H1 (cell line): ENCODE measurements around the gene LMAN2. TPM values are rescaled to one million over a fixed set of nuclear protein-coding genes. Genes with fewer than 3 reads are reported as not detected.

ENCODE experiments used
- CTCF ChIA-PET: fragments of 300-600 bp; sonication (Branson Sonifier 250); formaldehyde crosslinking; loops from one replicate; lab custom pipeline; 2021; ENCODE audit not compliant: partially characterized antibody; lab: Charles Lee
- POLR2A ChIA-PET: fragments of 300-600 bp; sonication (Branson Sonifier 250); formaldehyde crosslinking; loops from one replicate; lab custom pipeline; 2021; ENCODE audit warnings: inconsistent platforms; ENCODE audit not compliant: partially characterized antibody; lab: Charles Lee
- DNase-seq, 2 experiments: peaks; one replicate each; pipeline versions ENCODE4 v3.0.0 to v3.0.0-alpha.2; 2010 to 2022; ENCODE audit warnings: low spot score in 2 of 2, low read depth in 1 of 2, mixed read lengths in 1 of 2
- FAIRE-seq: peaks from 2 replicates; lab custom pipeline; 2011; peaks lifted over from hg19 to GRCh38; lab: Jason Lieb, UNC
- H2AFZ ChIP-seq: 2 replicates; pipeline ENCODE4 v1.8.1; 2012; ENCODE audit warnings: low read length, inconsistent platforms
- H2AK5ac ChIP-seq: 2 replicates; pipeline ENCODE4 v1.6.1; 2013; ENCODE audit warnings: low read depth, low read length
- H2BK120ac ChIP-seq: replicated peaks from 2 replicates; pipeline ENCODE3; 2013; ENCODE audit warnings: low read depth, low read length, inconsistent platforms
- H2BK12ac ChIP-seq: 2 replicates; pipeline ENCODE4 v1.6.1; 2013; ENCODE audit warnings: low read depth, low read length
- H2BK15ac ChIP-seq: 2 replicates; pipeline ENCODE4 v1.6.1; 2013; ENCODE audit warnings: low read length
- H2BK20ac ChIP-seq: 2 replicates; pipeline ENCODE4 v1.6.1; 2013; ENCODE audit warnings: low read length
- H2BK5ac ChIP-seq: 2 replicates; pipeline ENCODE4 v1.6.1; 2013; ENCODE audit warnings: low read depth, low read length
- H3K14ac ChIP-seq: 2 replicates; pipeline ENCODE4 v1.6.1; 2013; ENCODE audit warnings: inconsistent platforms; ENCODE audit not compliant: insufficient read length
- H3K18ac ChIP-seq: 2 replicates; pipeline ENCODE4 v1.6.1; 2013; ENCODE audit warnings: low read length; ENCODE audit errors: extremely low read depth
- H3K23ac ChIP-seq: 2 replicates; pipeline ENCODE4 v1.6.1; 2013; ENCODE audit warnings: inconsistent platforms; ENCODE audit not compliant: insufficient read length
- H3K23me2 ChIP-seq: 2 replicates; pipeline ENCODE4 v1.6.1; 2013; ENCODE audit warnings: low read depth, low read length
- H3K27ac ChIP-seq: 2 replicates; pipeline ENCODE4 v1.6.1; 2011; ENCODE audit warnings: low read depth, low read length, inconsistent platforms
- H3K27me3 ChIP-seq, 4 experiments: replicated peaks in 1 of 4; 1 replicate in 1 of 4; 2 replicates in 3 of 4; pipeline versions ENCODE4 v1.6.1 to v1.8.1; 2011 to 2013; ENCODE audit warnings: low read length in 3 of 4, mild to moderate bottlenecking in 3 of 4, inconsistent platforms in 2 of 4, mixed read lengths in 2 of 4, moderate library complexity in 1 of 4; ENCODE audit not compliant: control insufficient read depth in 3 of 4, insufficient read depth in 3 of 4; ENCODE audit errors: extremely low read depth in 1 of 4
- H3K36me3 ChIP-seq, 4 experiments: 2 replicates each; pipeline versions ENCODE4 v1.6.1 to v1.8.1; 2011 to 2013; ENCODE audit warnings: mild to moderate bottlenecking in 4 of 4, low read length in 3 of 4, moderate library complexity in 2 of 4, control low read depth in 1 of 4, inconsistent platforms in 1 of 4; ENCODE audit not compliant: insufficient read depth in 4 of 4, control insufficient read depth in 2 of 4
- H3K4ac ChIP-seq: replicated peaks from 2 replicates; pipeline ENCODE3; 2013; ENCODE audit warnings: low read length, low read depth, mixed read lengths, inconsistent platforms; ENCODE audit not compliant: insufficient read length
- H3K4me1 ChIP-seq, 4 experiments: replicated peaks in 1 of 4; 1 replicate in 1 of 4; 2 replicates in 3 of 4; pipeline versions ENCODE4 v1.6.1 to v1.8.1; 2011 to 2013; ENCODE audit warnings: low read length in 3 of 4, inconsistent platforms in 2 of 4, mixed read lengths in 1 of 4; ENCODE audit not compliant: insufficient read depth in 4 of 4, control insufficient read depth in 3 of 4
- H3K4me2 ChIP-seq, 2 experiments: 2 replicates each; pipeline versions ENCODE4 v1.6.1 to v1.8.1; 2011 to 2013; ENCODE audit warnings: low read depth in 2 of 2, low read length in 2 of 2, control low read depth in 1 of 2, inconsistent platforms in 1 of 2, mild to moderate bottlenecking in 1 of 2; ENCODE audit not compliant: insufficient read depth in 1 of 2
- H3K4me3 ChIP-seq, 4 experiments: fragments of 200-600, 300-600 bp in 1 of 4; sonication (generic), shearing (Covaris generic), sonication (Bioruptor Twin) in 1 of 4; 2 replicates each; pipeline versions ENCODE4 v1.5.1 to v1.8.1; 2011 to 2016; ENCODE audit warnings: low read length in 4 of 4, low read depth in 3 of 4, control low read depth in 2 of 4, inconsistent platforms in 2 of 4, mild to moderate bottlenecking in 2 of 4, mixed read lengths in 1 of 4, moderate library complexity in 1 of 4; ENCODE audit not compliant: insufficient read depth in 2 of 4; ENCODE audit errors: extremely low read depth in 1 of 4
- H3K56ac ChIP-seq: replicated peaks from 2 replicates; pipeline ENCODE3; 2013; ENCODE audit warnings: low read depth, mild to moderate bottlenecking, mixed read lengths, low read length, inconsistent platforms; ENCODE audit not compliant: insufficient read length
- H3K79me1 ChIP-seq: 2 replicates; pipeline ENCODE4 v1.6.1; 2013; ENCODE audit warnings: low read depth, low read length, control low read depth
- H3K79me2 ChIP-seq, 2 experiments: 2 replicates each; pipeline versions ENCODE4 v1.6.1 to v1.8.1; 2012 to 2013; ENCODE audit warnings: low read length in 2 of 2, mild to moderate bottlenecking in 2 of 2, inconsistent platforms in 1 of 2; ENCODE audit not compliant: insufficient read depth in 2 of 2, control insufficient read depth in 1 of 2
- H3K9ac ChIP-seq, 4 experiments: replicated peaks in 1 of 4; 1 replicate in 1 of 4; 2 replicates in 3 of 4; pipeline versions ENCODE4 v1.6.1 to v1.8.1; 2011 to 2013; ENCODE audit warnings: low read depth in 3 of 4, low read length in 3 of 4, control low read depth in 2 of 4, mild to moderate bottlenecking in 2 of 4, moderate library complexity in 2 of 4, inconsistent platforms in 1 of 4; ENCODE audit errors: extremely low read depth in 1 of 4
- H3K9me3 ChIP-seq, 2 experiments: 2 replicates each; pipeline versions ENCODE4 v1.6.1 to v1.8.1; 2012 to 2013; ENCODE audit warnings: mild to moderate bottlenecking in 2 of 2, moderate library complexity in 2 of 2, control low read depth in 1 of 2, inconsistent platforms in 1 of 2, low read depth in 1 of 2, low read length in 1 of 2, mixed read lengths in 1 of 2; ENCODE audit not compliant: insufficient read depth in 2 of 2
- H4K20me1 ChIP-seq, 2 experiments: replicated peaks in 1 of 2; 2 replicates each; pipeline versions ENCODE3 to v1.8.1; 2011 to 2013; ENCODE audit warnings: inconsistent platforms in 2 of 2, low read length in 2 of 2, mild to moderate bottlenecking in 1 of 2; ENCODE audit not compliant: insufficient read depth in 2 of 2, control insufficient read depth in 1 of 2
- H4K5ac ChIP-seq: 2 replicates; pipeline ENCODE4 v1.6.1; 2013; ENCODE audit warnings: low read length, low read depth, mixed read lengths, inconsistent platforms; ENCODE audit not compliant: insufficient read length
- H4K8ac ChIP-seq: 2 replicates; pipeline ENCODE4 v1.8.0; 2013; ENCODE audit warnings: mild to moderate bottlenecking, moderate library complexity, low read length, inconsistent platforms; ENCODE audit not compliant: insufficient read depth; ENCODE audit errors: extremely low read depth
- H4K91ac ChIP-seq: replicated peaks from 2 replicates; pipeline ENCODE3; 2013; ENCODE audit warnings: low read length, mixed read lengths, inconsistent platforms; ENCODE audit not compliant: insufficient read length
- BCL11A ChIP-seq, 2 experiments: IDR thresholded peaks; one replicate each; pipeline ENCODE4 v1.6.1; 2011; ENCODE audit warnings: low read depth in 2 of 2, low read length in 2 of 2, mild to moderate bottlenecking in 2 of 2
- CREB1 ChIP-seq: IDR thresholded peaks from 2 replicates; pipeline ENCODE4 v1.6.1; 2012; ENCODE audit warnings: inconsistent platforms
- EGR1 ChIP-seq: IDR thresholded peaks from 2 replicates; pipeline ENCODE4 v1.6.1; 2011; ENCODE audit warnings: low read depth, low read length, borderline replicate concordance
- EP300 ChIP-seq, 2 experiments: IDR thresholded peaks; 1 replicate in 1 of 2; 2 replicates in 1 of 2; pipeline ENCODE4 v1.6.1; 2011 to 2012; ENCODE audit warnings: low read depth in 2 of 2, low read length in 2 of 2, mild to moderate bottlenecking in 2 of 2, borderline replicate concordance in 1 of 2, inconsistent platforms in 1 of 2, moderate library complexity in 1 of 2
- GABPA ChIP-seq: IDR thresholded peaks from 2 replicates; pipeline ENCODE4 v1.6.1; 2011; ENCODE audit warnings: mild to moderate bottlenecking, low read length, moderate library complexity, borderline replicate concordance; ENCODE audit not compliant: insufficient read depth
- HDAC6 ChIP-seq: IDR thresholded peaks from one replicate; pipeline ENCODE4 v1.7.1; 2012; ENCODE audit warnings: low read depth, mild to moderate bottlenecking, inconsistent platforms, low read length, moderate library complexity
- KDM1A ChIP-seq: fragments of 200-600, 300-600 bp; sonication (generic); IDR thresholded peaks from 2 replicates; pipeline ENCODE4 v1.7.1; 2016; ENCODE audit warnings: mild to moderate bottlenecking, low read length, borderline replicate concordance
- PHF8 ChIP-seq: fragments of 200-600 bp; sonication (generic); conservative IDR thresholded peaks from 2 replicates; pipeline ENCODE4 v1.7.1; 2012; ENCODE audit warnings: low read depth, mild to moderate bottlenecking, inconsistent platforms, low read length, moderate library complexity
- RFX5 ChIP-seq: IDR thresholded peaks from 2 replicates; pipeline ENCODE4 v1.6.1; 2011; ENCODE audit warnings: low read depth, low read length, improper control_type of control experiment, borderline replicate concordance
- SIX5 ChIP-seq: IDR thresholded peaks from 2 replicates; pipeline ENCODE4 v1.6.1; 2011; ENCODE audit warnings: mild to moderate bottlenecking, low read depth, low read length
- SP2 ChIP-seq: IDR thresholded peaks from 2 replicates; pipeline ENCODE4 v1.6.1; 2012; ENCODE audit warnings: mild to moderate bottlenecking, low read length, inconsistent platforms
- TBP ChIP-seq: IDR thresholded peaks from 2 replicates; pipeline ENCODE4 v1.6.1; 2011; ENCODE audit warnings: low read depth, low read length, improper control_type of control experiment
- WGBS, 2 experiments: shearing (Covaris generic) in 1 of 2; methylation state at CpG; one replicate each; pipeline versions ENCODE4 v1.1.6 to v1.1.7; 2013 to 2015; ENCODE audit warnings: low lambda C conversion rate in 2 of 2, mixed read lengths in 2 of 2, inconsistent platforms in 1 of 2, low coverage in 1 of 2, missing lambda C conversion rate in 1 of 2; ENCODE audit not compliant: insufficient replicate concordance in 2 of 2, insufficient coverage in 1 of 2, insufficient read length in 1 of 2; ENCODE audit errors: extremely low coverage in 1 of 2, missing lambda C conversion rate in 1 of 2; 5-methylcytosine and 5-hydroxymethylcytosine counted together
- polyA plus RNA-seq, 7 experiments: library from polyadenylated mRNA; depleted of rRNA in 3 of 7; stranded (reverse) in 5 of 7; unstranded in 2 of 7; fragments of >200 nt in 5 of 7; fragments of 200-250 nt in 2 of 7; gene quantifications; 1 replicate in 5 of 7; 2 replicates in 1 of 7; 4 replicates in 1 of 7; pipeline versions ENCODE4 v1.2.1 to v1.2.3, GENCODE V29; 2011 to 2013; ENCODE audit warnings: missing spikeins in 2 of 7, mixed read lengths in 2 of 7
- total RNA-seq: library from RNA; stranded (reverse); fragmentation: NEBNext Ultra II Directional; extraction: Animal tissue kit (Norgen Biotek cat#: 25700); gene quantifications from 2 replicates; pipeline ENCODE4 v1.2.1, GENCODE V29; 2021
- TF ChIP-seq, protein P1 (sequence below): IDR thresholded peaks from 2 replicates; pipeline ENCODE4 v1.6.1; 2011; ENCODE audit warnings: low read length, improper control_type of control experiment

LMAN2 gene
- total and polyA plus RNA-seq, 2 of the 8 experiments (the other 6 are each of a cell fraction or from before 2014, with no cell fraction given): 116 to 225 TPM

DNA sequence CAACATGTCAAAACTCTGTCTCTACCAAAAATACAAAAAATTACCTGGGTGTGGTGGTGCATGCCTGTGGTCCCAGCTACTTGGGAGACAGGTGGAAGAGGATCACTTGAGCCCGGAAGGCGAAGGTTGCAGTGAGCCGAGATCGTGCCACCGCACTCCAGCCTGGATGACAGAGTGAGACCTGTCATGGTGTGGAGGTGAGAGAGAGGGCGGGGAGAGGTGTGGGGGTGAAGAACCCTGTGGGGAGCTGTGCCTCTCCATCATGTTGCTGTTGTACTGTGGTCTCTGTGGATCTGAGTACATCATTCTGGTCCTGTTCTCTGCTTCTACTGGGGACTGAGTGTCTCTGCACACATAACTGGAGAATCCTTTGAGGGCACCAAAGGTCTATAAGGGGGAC lies 21.4 kb upstream of the LMAN2 start:
- peaks cover 1 to 7% (median 5%) of the 10 kb centered on the region in 4 experiments; a peak in 4 of 7 replicates for H3K27me3 ChIP-seq
- no peaks in the 10 kb centered on the region for H3K9me3 ChIP-seq
- DNase-seq: no peak
- H4K20me1 ChIP-seq: peaks cover 0 to 8% of the 10 kb centered on the region in 2 experiments
- WGBS, 2 experiments: 86% methylated on average over 6 of the region's 6 CpGs; no CpG with 5 or more reads in 1 of the 2 experiments
- no peak overlapping the region for H2BK120ac ChIP-seq
- no peak for FAIRE-seq
- ChIA-PET CTCF (interaction anchor here (0.7 to 16.9 kb wide), 10 partner anchors 16 to 129 kb away, joined by 3 to 363 read pairs (median 38); partner anchors contain the start of genes LMAN2, MXD3, PFN3 and PRR7), POLR2A (interaction anchor here (1.0 to 4.4 kb wide), 11 partner anchors 9 to 124 kb away, joined by 3 to 18 read pairs (median 6); partner anchors contain the start of genes LMAN2 and PDLIM7)
- H3K79me1 ChIP-seq: peaks cover 7% of the 10 kb centered on the region; the same call in 1 of the 2 replicates
- no peak overlapping the region for H3K4ac ChIP-seq
- H2BK12ac ChIP-seq: no peak overlapping the region
- no peak overlapping the region for H4K5ac ChIP-seq
- H3K14ac ChIP-seq: no peak overlapping the region
- no peak overlapping the region for H3K18ac ChIP-seq
- H3K36me3 ChIP-seq: no peaks in the 10 kb centered on the region
- H3K9ac ChIP-seq: no peak overlapping the region
- H3K27ac ChIP-seq: no peak overlapping the region
- H4K8ac ChIP-seq: no peak overlapping the region
- H2AFZ ChIP-seq: no peak overlapping the region
- H2BK15ac ChIP-seq: no peak overlapping the region
- H3K79me2 ChIP-seq: no peaks in the 10 kb centered on the region
- no peak overlapping the region for H3K4me3 ChIP-seq
- no peak overlapping the region; a peak in 1 of 4 replicates for H3K4me2 ChIP-seq
- no peak overlapping the region for H3K23ac ChIP-seq
- no peak overlapping the region for H2AK5ac ChIP-seq
- H2BK5ac ChIP-seq: no peak overlapping the region
- H3K23me2 ChIP-seq: peaks cover 6% of the 10 kb centered on the region; the same call in 1 of the 2 replicates
- no peak overlapping the region for H2BK20ac ChIP-seq
- H3K56ac ChIP-seq: no peak overlapping the region
- no peak overlapping the region for H4K91ac ChIP-seq
- peaks cover 5 to 29% (median 18%) of the 10 kb centered on the region in 4 experiments for H3K4me1 ChIP-seq
- no peak for TF ChIP-seq SIX5
- TF ChIP-seq CREB1: no peak
- no peak for TF ChIP-seq GABPA
- no peak for TF ChIP-seq RFX5
- TF ChIP-seq SP2: no peak
- no peak for TF ChIP-seq TBP
- TF ChIP-seq BCL11A (IDR thresholded peaks at IDR 0.05; ENCODE audit: low read depth in 2 of 2, low read length in 2 of 2): no peak
- TF ChIP-seq KDM1A: no peak
- no peak for TF ChIP-seq EP300 (IDR thresholded peaks at IDR 0.05; ENCODE audit: borderline replicate concordance in 1 of 2, low read depth in 2 of 2, low read length in 2 of 2)
- no peak for TF ChIP-seq PHF8
- no peak for TF ChIP-seq HDAC6
- no peak for TF ChIP-seq EGR1
- TF ChIP-seq, protein P1, sequence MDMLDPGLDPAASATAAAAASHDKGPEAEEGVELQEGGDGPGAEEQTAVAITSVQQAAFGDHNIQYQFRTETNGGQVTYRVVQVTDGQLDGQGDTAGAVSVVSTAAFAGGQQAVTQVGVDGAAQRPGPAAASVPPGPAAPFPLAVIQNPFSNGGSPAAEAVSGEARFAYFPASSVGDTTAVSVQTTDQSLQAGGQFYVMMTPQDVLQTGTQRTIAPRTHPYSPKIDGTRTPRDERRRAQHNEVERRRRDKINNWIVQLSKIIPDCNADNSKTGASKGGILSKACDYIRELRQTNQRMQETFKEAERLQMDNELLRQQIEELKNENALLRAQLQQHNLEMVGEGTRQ: no peak
